ENCODE results near the gene FBXL7. TPM values are rescaled to one million over a fixed set of nuclear protein-coding genes. Genes with fewer than 3 reads are reported as not detected.

FBXL7 gene
- total RNA-seq, 1 donor from 2014 or later: 4.4 TPM

DNA sequence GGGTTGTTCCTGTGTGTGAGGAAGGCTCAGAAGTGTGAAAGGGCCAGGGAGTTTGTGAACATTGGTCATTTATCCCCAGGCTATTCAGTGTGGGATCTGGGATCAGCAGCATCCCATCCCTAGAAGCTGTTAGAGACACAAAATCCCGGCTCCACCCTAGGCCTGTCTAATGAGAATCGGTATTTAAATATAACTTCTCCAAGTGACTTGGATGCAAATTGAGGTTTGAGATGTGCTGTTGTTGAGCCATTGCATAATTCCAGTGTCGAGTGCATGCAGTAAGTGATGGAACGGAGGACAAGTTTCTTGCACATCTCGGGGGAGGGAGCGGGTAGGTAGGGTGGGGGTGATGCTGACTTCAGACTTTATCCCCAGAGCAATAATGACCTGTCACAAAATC is 138.3 kb downstream of the FBXL7 start:
- TF ChIP-seq, protein P1, sequence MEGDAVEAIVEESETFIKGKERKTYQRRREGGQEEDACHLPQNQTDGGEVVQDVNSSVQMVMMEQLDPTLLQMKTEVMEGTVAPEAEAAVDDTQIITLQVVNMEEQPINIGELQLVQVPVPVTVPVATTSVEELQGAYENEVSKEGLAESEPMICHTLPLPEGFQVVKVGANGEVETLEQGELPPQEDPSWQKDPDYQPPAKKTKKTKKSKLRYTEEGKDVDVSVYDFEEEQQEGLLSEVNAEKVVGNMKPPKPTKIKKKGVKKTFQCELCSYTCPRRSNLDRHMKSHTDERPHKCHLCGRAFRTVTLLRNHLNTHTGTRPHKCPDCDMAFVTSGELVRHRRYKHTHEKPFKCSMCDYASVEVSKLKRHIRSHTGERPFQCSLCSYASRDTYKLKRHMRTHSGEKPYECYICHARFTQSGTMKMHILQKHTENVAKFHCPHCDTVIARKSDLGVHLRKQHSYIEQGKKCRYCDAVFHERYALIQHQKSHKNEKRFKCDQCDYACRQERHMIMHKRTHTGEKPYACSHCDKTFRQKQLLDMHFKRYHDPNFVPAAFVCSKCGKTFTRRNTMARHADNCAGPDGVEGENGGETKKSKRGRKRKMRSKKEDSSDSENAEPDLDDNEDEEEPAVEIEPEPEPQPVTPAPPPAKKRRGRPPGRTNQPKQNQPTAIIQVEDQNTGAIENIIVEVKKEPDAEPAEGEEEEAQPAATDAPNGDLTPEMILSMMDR (IDR thresholded peaks at IDR 0.05; ENCODE audit: insufficient read depth, low read length, poor library complexity, severe bottlenecking): no peak
- no peak overlapping the region for H3K4me3 ChIP-seq (ENCODE audit: low read depth, low read length)
- H3K36me3 ChIP-seq (ENCODE audit: control insufficient read depth, insufficient read depth, low read length): no peaks in the 10 kb centered on the region
- no peaks in the 10 kb centered on the region for H3K27me3 ChIP-seq (ENCODE audit: control insufficient read depth, insufficient read depth, low read length)
- DNase-seq (ENCODE audit: low read depth): no peak

DNA sequence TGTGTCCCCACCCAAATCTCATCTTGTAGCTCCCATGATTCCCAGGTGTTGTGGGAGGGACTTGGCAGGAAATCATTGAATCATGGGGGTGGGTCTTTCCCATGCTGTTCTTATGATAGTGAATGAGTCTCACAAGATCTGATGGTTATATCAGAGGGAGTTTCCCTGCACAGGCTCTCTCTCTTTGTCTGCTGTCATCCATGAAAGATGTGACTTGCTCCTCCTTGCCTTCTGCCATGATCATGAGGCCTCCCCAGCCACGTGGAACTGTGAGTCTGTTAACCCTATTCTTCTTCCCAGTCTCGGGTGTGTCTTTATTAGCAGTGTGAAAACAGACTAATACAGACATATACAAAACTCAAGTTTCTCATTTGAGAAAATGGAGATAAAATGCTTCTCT is 139.3 kb downstream of the FBXL7 start:
- Histone ChIP-seq H3K36me3 (ENCODE audit: control insufficient read depth, insufficient read depth, low read length) (no peaks in the 10 kb centered on the region), H3K27me3 (ENCODE audit: control insufficient read depth, insufficient read depth, low read length) (no peaks in the 10 kb centered on the region), H3K4me3 (ENCODE audit: low read depth, low read length) (no peak overlapping the region)
- TF ChIP-seq, protein P1 (IDR thresholded peaks at IDR 0.05; ENCODE audit: insufficient read depth, low read length, poor library complexity, severe bottlenecking): no peak
- no peak for DNase-seq (ENCODE audit: low read depth)

DNA sequence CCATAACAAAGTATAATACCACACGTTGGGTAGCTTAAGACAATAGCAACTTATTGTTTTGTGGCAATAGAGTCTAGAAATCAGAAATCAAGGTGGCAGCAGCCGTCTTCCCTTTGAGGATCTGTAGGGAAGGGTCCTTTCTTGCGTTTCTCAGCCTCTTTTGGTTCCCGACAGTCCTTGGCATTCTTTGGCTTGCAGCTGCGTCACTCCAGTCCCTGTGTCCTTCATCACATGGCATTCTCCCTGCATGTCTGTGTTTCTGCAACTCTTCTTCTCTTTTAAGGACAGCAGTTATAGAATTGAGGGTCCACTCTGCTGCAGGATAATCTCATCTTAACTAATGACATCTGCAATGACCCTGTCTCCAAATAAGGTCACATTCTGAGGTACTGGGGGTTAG is 140.1 kb downstream of the FBXL7 start:
- TF ChIP-seq, protein P1 (IDR thresholded peaks at IDR 0.05; ENCODE audit: insufficient read depth, low read length, poor library complexity, severe bottlenecking): no peak
- Histone ChIP-seq H3K36me3 (ENCODE audit: control insufficient read depth, insufficient read depth, low read length) (no peaks in the 10 kb centered on the region), H3K4me3 (ENCODE audit: low read depth, low read length) (no peak overlapping the region), H3K27me3 (ENCODE audit: control insufficient read depth, insufficient read depth, low read length) (no peaks in the 10 kb centered on the region)
- DNase-seq (ENCODE audit: low read depth): no peak

- DNase-seq (ENCODE audit: low read depth): no peak
- Histone ChIP-seq H3K36me3 (ENCODE audit: control insufficient read depth, insufficient read depth, low read length) (no peaks in the 10 kb centered on the region), H3K27me3 (ENCODE audit: control insufficient read depth, insufficient read depth, low read length) (no peaks in the 10 kb centered on the region), H3K4me3 (ENCODE audit: low read depth, low read length) (no peak overlapping the region)
- TF ChIP-seq, protein P1 (IDR thresholded peaks at IDR 0.05; ENCODE audit: insufficient read depth, low read length, poor library complexity, severe bottlenecking): no peak
Measured at GRCh38 chr5:15643731-15644130, 143.8 kb downstream of the FBXL7 start.

DNA sequence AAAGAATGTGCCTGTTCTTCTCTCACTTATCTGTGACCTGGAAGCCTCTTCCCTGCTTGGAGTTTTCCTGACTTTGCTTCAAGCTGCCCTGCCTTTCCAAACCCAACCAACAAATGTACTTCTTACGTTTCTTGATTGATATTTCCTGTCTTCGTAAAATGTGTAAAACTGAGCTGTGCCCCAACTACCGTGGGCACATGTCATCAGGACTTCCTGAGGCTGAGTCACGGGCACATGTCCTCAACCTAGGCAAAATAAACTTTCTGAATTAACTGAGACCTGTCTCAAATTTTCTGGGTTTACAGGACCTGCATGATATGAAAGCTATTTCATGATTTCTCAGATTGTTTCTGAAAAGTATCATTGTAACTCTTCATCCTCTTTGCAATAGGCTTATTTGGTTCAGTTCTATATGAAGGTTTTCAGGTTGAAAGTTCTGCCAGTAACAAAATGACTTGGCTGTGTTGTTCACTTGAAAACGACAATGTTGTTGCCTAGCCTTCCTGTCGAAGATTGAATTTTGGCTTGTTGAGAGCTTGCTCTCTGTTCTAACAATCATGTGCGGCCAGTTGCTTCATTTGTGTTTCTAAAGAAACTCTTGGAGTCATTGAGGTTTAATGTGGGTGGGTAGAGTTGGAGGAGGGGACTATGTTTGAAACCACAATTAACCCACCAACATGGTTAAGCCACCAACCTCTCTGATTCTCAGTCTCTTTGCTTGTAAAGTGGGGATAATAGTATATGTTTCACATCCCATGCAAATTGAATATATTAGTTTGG is 145.6 kb downstream of the FBXL7 start:
- no peaks in the 10 kb centered on the region for H3K27me3 ChIP-seq (ENCODE audit: control insufficient read depth, insufficient read depth, low read length)
- no peak for DNase-seq (ENCODE audit: low read depth)
- no peak overlapping the region for H3K4me3 ChIP-seq (ENCODE audit: low read depth, low read length)
- TF ChIP-seq, protein P1 (IDR thresholded peaks at IDR 0.05; ENCODE audit: insufficient read depth, low read length, poor library complexity, severe bottlenecking): no peak
- H3K36me3 ChIP-seq (ENCODE audit: control insufficient read depth, insufficient read depth, low read length): no peaks in the 10 kb centered on the region

GRCh38 chr5:15646371-15646770 is 146.4 kb downstream of the FBXL7 start:
- no peaks in the 10 kb centered on the region for H3K36me3 ChIP-seq (ENCODE audit: control insufficient read depth, insufficient read depth, low read length)
- H3K27me3 ChIP-seq (ENCODE audit: control insufficient read depth, insufficient read depth, low read length): no peaks in the 10 kb centered on the region
- DNase-seq (ENCODE audit: low read depth): no peak
- H3K4me3 ChIP-seq (ENCODE audit: low read depth, low read length): no peak overlapping the region
- TF ChIP-seq, protein P1 (IDR thresholded peaks at IDR 0.05; ENCODE audit: insufficient read depth, low read length, poor library complexity, severe bottlenecking): no peak

All from kidney epithelial cell (primary cell).